Measurements from ENCODE around the gene SEM1. TPM values are rescaled to one million over a fixed set of nuclear protein-coding genes. Genes with fewer than 3 reads are reported as not detected.

Gene SEM1
- total RNA-seq, 2 experiments from 2014 or later = 34.7 to 36.4 TPM

- H3K27ac Mint-ChIP-seq = no peak overlapping the region
- ATAC-seq (no peak), DNase-seq (no peak)
- ChIA-PET CTCF (no interaction called here), POLR2A (no interaction called here)
- intact Hi-C loops (cut with micrococcal nuclease) = no loop called here
- TF ChIP-seq CTCF (IDR thresholded peaks at IDR 0.05) = no peak
- H3K4me3 Mint-ChIP-seq = no peak overlapping the region
- H3K4me1 Mint-ChIP-seq (ENCODE audit: low read depth) = peaks cover 1% of the 10 kb centered on the region
- no peaks in the 10 kb centered on the region for H3K27me3 Mint-ChIP-seq
- H3K9me3 Mint-ChIP-seq = peaks cover 2% of the 10 kb centered on the region
- peaks cover 6% of the 10 kb centered on the region for H3K36me3 Mint-ChIP-seq (ENCODE audit: low read depth)
Observed at GRCh38 chr7:96658022-96658412, 51.6 kb downstream of the SEM1 start.

GRCh38 chr7:96657347-96658021 lies 52.2 kb downstream of the SEM1 start:
- Mint-ChIP-seq H3K27me3 (no peaks in the 10 kb centered on the region), H3K27ac (no peak overlapping the region), H3K4me3 (no peak overlapping the region), H3K9me3 (peaks cover 2% of the 10 kb centered on the region), H3K4me1 (ENCODE audit: low read depth) (no peaks in the 10 kb centered on the region), H3K36me3 (ENCODE audit: low read depth) (peaks cover 8% of the 10 kb centered on the region)
- ChIA-PET POLR2A (no interaction called here), CTCF (no interaction called here)
- no peak for DNase-seq
- no peak for TF ChIP-seq CTCF (IDR thresholded peaks at IDR 0.05)
- ATAC-seq = no peak
- intact Hi-C loops (cut with micrococcal nuclease) = no loop called here

- H3K4me1 Mint-ChIP-seq (ENCODE audit: low read depth) = no peaks in the 10 kb centered on the region
- TF ChIP-seq CTCF (IDR thresholded peaks at IDR 0.05) = no peak
- no peak overlapping the region for H3K4me3 Mint-ChIP-seq
- H3K9me3 Mint-ChIP-seq = no peaks in the 10 kb centered on the region
- DNase-seq (no peak), ATAC-seq (no peak)
- H3K27me3 Mint-ChIP-seq = no peaks in the 10 kb centered on the region
- no peak overlapping the region for H3K27ac Mint-ChIP-seq
- intact Hi-C loops (cut with micrococcal nuclease) = no loop called here
- ChIA-PET CTCF (no interaction called here), POLR2A (no interaction called here)
- H3K36me3 Mint-ChIP-seq (ENCODE audit: low read depth) = peaks cover 2% of the 10 kb centered on the region
Observed at GRCh38 chr7:96655956-96656355, 53.7 kb downstream of the SEM1 start.

- Mint-ChIP-seq H3K27me3 (no peaks in the 10 kb centered on the region), H3K9me3 (no peaks in the 10 kb centered on the region), H3K4me3 (no peak overlapping the region), H3K4me1 (ENCODE audit: low read depth) (no peaks in the 10 kb centered on the region), H3K36me3 (ENCODE audit: low read depth) (peaks cover 2% of the 10 kb centered on the region), H3K27ac (no peak overlapping the region)
- no peak for DNase-seq
- no peak for ATAC-seq
- ChIA-PET POLR2A (no interaction called here), CTCF (interaction anchor here (1.3 to 1.9 kb wide), 2 partner anchors 13 to 14 kb away, joined by 3 to 4 read pairs; no protein-coding TSS in a partner anchor)
- TF ChIP-seq CTCF (IDR thresholded peaks at IDR 0.05) = no peak
- intact Hi-C loops (cut with micrococcal nuclease) = no loop called here
Observed at GRCh38 chr7:96654630-96655188, 54.9 kb downstream of the SEM1 start.

- no peak overlapping the region for H3K4me3 Mint-ChIP-seq
- no peak for ATAC-seq
- H3K27me3 Mint-ChIP-seq = no peaks in the 10 kb centered on the region
- intact Hi-C loops (cut with micrococcal nuclease) = no loop called here
- H3K4me1 Mint-ChIP-seq (ENCODE audit: low read depth) = no peaks in the 10 kb centered on the region
- DNase-seq = no peak
- H3K36me3 Mint-ChIP-seq (ENCODE audit: low read depth) = peaks cover 7% of the 10 kb centered on the region
- no peak for TF ChIP-seq CTCF (IDR thresholded peaks at IDR 0.05)
- CTCF ChIA-PET = interaction anchor here (1.5 kb wide), 1 partner anchor 377 kb away, joined by 4 read pairs; no protein-coding TSS in a partner anchor
- no peak overlapping the region for H3K27ac Mint-ChIP-seq
- POLR2A ChIA-PET = no interaction called here
- no peaks in the 10 kb centered on the region for H3K9me3 Mint-ChIP-seq
Observed at GRCh38 chr7:96649981-96650380, 59.7 kb downstream of the SEM1 start.

All from activated CD8-positive, alpha-beta T cell treated with anti-CD3 and anti-CD28 coated beads for 36 hours (primary cell).